IPS-20b (cell line): ENCODE measurements around the gene CXXC5.

Source experiments
- H3K27ac ChIP-seq: one replicate; pipeline ENCODE4 v1.5.1; 2013; ENCODE audit warnings: low read length
- H3K27me3 ChIP-seq: 2 replicates; pipeline ENCODE4 v1.6.1; 2013; ENCODE audit warnings: mild to moderate bottlenecking, low read length, inconsistent platforms; ENCODE audit not compliant: insufficient read depth
- H3K36me3 ChIP-seq: 2 replicates; pipeline ENCODE4 v1.6.1; 2013; ENCODE audit warnings: low read depth, mild to moderate bottlenecking, inconsistent platforms, low read length, moderate library complexity; ENCODE audit not compliant: insufficient read depth
- H3K4me1 ChIP-seq: 2 replicates; pipeline ENCODE4 v1.6.1; 2013; ENCODE audit warnings: mild to moderate bottlenecking, control low read depth, inconsistent platforms, low read length, moderate library complexity; ENCODE audit not compliant: insufficient read depth
- H3K4me3 ChIP-seq: 2 replicates; pipeline ENCODE4 v1.5.1; 2013; ENCODE audit warnings: mild to moderate bottlenecking, low read length, inconsistent platforms
- H3K9ac ChIP-seq: 2 replicates; pipeline ENCODE4 v1.6.1; 2013; ENCODE audit warnings: low read depth, mild to moderate bottlenecking, inconsistent platforms, low read length, moderate library complexity
- H3K9me3 ChIP-seq: 2 replicates; pipeline ENCODE4 v1.6.1; 2013; ENCODE audit warnings: mild to moderate bottlenecking, low read depth, low read length, inconsistent platforms; ENCODE audit not compliant: insufficient read depth

CXXC5 gene

GRCh38 chr5:139671096-139671841, 23.1 kb downstream of the CXXC5 start:
- Histone ChIP-seq H3K9ac (no peak overlapping the region), H3K27me3 (no peaks in the 10 kb centered on the region), H3K36me3 (peaks cover 3% of the 10 kb centered on the region; the same call in 1 of the 2 replicates), H3K27ac (peak overlapping the region; percentile 68), H3K4me1 (peaks cover 23% of the 10 kb centered on the region), H3K4me3 (no peak overlapping the region), H3K9me3 (no peaks in the 10 kb centered on the region)

GRCh38 chr5:139675213-139675612, 27.1 kb downstream of the CXXC5 start:
- no peak overlapping the region for H3K4me3 ChIP-seq
- no peak overlapping the region for H3K9ac ChIP-seq
- H3K27me3 ChIP-seq = no peaks in the 10 kb centered on the region
- no peaks in the 10 kb centered on the region for H3K9me3 ChIP-seq
- peaks cover 9% of the 10 kb centered on the region; the same call in 1 of the 2 replicates for H3K36me3 ChIP-seq
- no peak overlapping the region for H3K27ac ChIP-seq
- peaks cover 25% of the 10 kb centered on the region; the same call in 1 of the 2 replicates for H3K4me1 ChIP-seq

GRCh38 chr5:139675825-139676224, 27.7 kb downstream of the CXXC5 start:
- Histone ChIP-seq H3K4me1 (peaks cover 21% of the 10 kb centered on the region; the same call in 1 of the 2 replicates), H3K27me3 (no peaks in the 10 kb centered on the region), H3K9me3 (no peaks in the 10 kb centered on the region), H3K4me3 (no peak overlapping the region), H3K27ac (no peak overlapping the region), H3K9ac (no peak overlapping the region), H3K36me3 (peaks cover 11% of the 10 kb centered on the region)

GRCh38 chr5:139676406-139676805, 28.3 kb downstream of the CXXC5 start:
- Histone ChIP-seq H3K27ac (no peak overlapping the region), H3K9ac (no peak overlapping the region), H3K4me1 (peaks cover 16% of the 10 kb centered on the region; the same call in 1 of the 2 replicates), H3K9me3 (no peaks in the 10 kb centered on the region), H3K27me3 (no peaks in the 10 kb centered on the region), H3K4me3 (no peak overlapping the region), H3K36me3 (peaks cover 16% of the 10 kb centered on the region)

GRCh38 chr5:139676951-139677735, 29.0 kb downstream of the CXXC5 start:
- Histone ChIP-seq H3K27me3 (no peaks in the 10 kb centered on the region), H3K36me3 (peaks cover 23% of the 10 kb centered on the region), H3K4me3 (0 out of 2 replicates have a peak overlapping the region, but pooled peaks have one; percentile 7), H3K9me3 (no peaks in the 10 kb centered on the region), H3K27ac (no peak overlapping the region), H3K9ac (peak overlapping the region; percentile 48; the same call in 1 of the 2 replicates), H3K4me1 (peaks cover 12% of the 10 kb centered on the region; the same call in 1 of the 2 replicates)

- H3K4me3 ChIP-seq = no peak overlapping the region
- H3K9ac ChIP-seq = peak overlapping the region; percentile 48; the same call in 1 of the 2 replicates
- peaks cover 26% of the 10 kb centered on the region for H3K36me3 ChIP-seq
- H3K27ac ChIP-seq = no peak overlapping the region
- H3K27me3 ChIP-seq = no peaks in the 10 kb centered on the region
- H3K9me3 ChIP-seq = no peaks in the 10 kb centered on the region
- peaks cover 14% of the 10 kb centered on the region; the same call in 1 of the 2 replicates for H3K4me1 ChIP-seq
These were observed 29.8 kb downstream of the CXXC5 start for GRCh38 chr5:139677736-139678613.

GRCh38 chr5:139678751-139679750, 30.9 kb downstream of the CXXC5 start:
- no peaks in the 10 kb centered on the region for H3K9me3 ChIP-seq
- peaks cover 36% of the 10 kb centered on the region for H3K36me3 ChIP-seq
- no peaks in the 10 kb centered on the region for H3K27me3 ChIP-seq
- H3K4me1 ChIP-seq = peaks cover 25% of the 10 kb centered on the region
- no peak overlapping the region for H3K27ac ChIP-seq
- no peak overlapping the region for H3K4me3 ChIP-seq
- no peak overlapping the region for H3K9ac ChIP-seq

GRCh38 chr5:139680368-139681111, 32.4 kb downstream of the CXXC5 start:
- peaks cover 38% of the 10 kb centered on the region for H3K36me3 ChIP-seq
- H3K27ac ChIP-seq = no peak overlapping the region
- no peak overlapping the region for H3K4me3 ChIP-seq
- no peaks in the 10 kb centered on the region for H3K9me3 ChIP-seq
- no peaks in the 10 kb centered on the region for H3K27me3 ChIP-seq
- H3K4me1 ChIP-seq = peaks cover 32% of the 10 kb centered on the region
- H3K9ac ChIP-seq = no peak overlapping the region

- H3K27ac ChIP-seq = no peak overlapping the region
- peaks cover 38% of the 10 kb centered on the region for H3K36me3 ChIP-seq
- H3K4me3 ChIP-seq = no peak overlapping the region
- peaks cover 37% of the 10 kb centered on the region for H3K4me1 ChIP-seq
- H3K27me3 ChIP-seq = no peaks in the 10 kb centered on the region
- no peaks in the 10 kb centered on the region for H3K9me3 ChIP-seq
- H3K9ac ChIP-seq = no peak overlapping the region
These were observed 32.9 kb downstream of the CXXC5 start for GRCh38 chr5:139681112-139681458.

- Histone ChIP-seq H3K4me1 (peaks cover 40% of the 10 kb centered on the region), H3K27ac (no peak overlapping the region), H3K9me3 (no peaks in the 10 kb centered on the region), H3K27me3 (no peaks in the 10 kb centered on the region), H3K9ac (no peak overlapping the region), H3K4me3 (no peak overlapping the region), H3K36me3 (peaks cover 38% of the 10 kb centered on the region)
These were observed 33.3 kb downstream of the CXXC5 start for GRCh38 chr5:139681466-139681865.
